HCT116 (cell line): Measurements from ENCODE around the gene CALN1.

Source experiments
- ATF3 ChIP-seq: IDR thresholded peaks from 2 replicates; pipeline ENCODE4 v1.6.1; 2012
- CEBPB ChIP-seq: IDR thresholded peaks from 2 replicates; pipeline ENCODE4 v1.6.1; 2012; ENCODE audit warnings: low read depth
- CTCF ChIP-seq, 3 experiments: fragments of 200-600 bp in 1 of 3; sonication (generic) in 1 of 3; IDR thresholded peaks in 2 of 3; conservative IDR thresholded peaks in 1 of 3; 2 replicates each; pipeline ENCODE4 v1.5.1; 2012 to 2017; ENCODE audit warnings: low read depth in 2 of 3, low read length in 2 of 3, antibody characterized with exemption in 1 of 3, borderline replicate concordance in 1 of 3, control low read depth in 1 of 3, mild to moderate bottlenecking in 1 of 3, mixed read lengths in 1 of 3, mixed run types in 1 of 3, moderate library complexity in 1 of 3; ENCODE audit not compliant: insufficient read depth in 1 of 3
- EGR1 ChIP-seq: IDR thresholded peaks from 2 replicates; pipeline ENCODE4 v1.6.1; 2012; ENCODE audit warnings: low read depth
- ELF1 ChIP-seq: IDR thresholded peaks from 2 replicates; pipeline ENCODE4 v1.6.1; 2012; ENCODE audit warnings: low read depth, borderline replicate concordance
- EZH2 ChIP-seq: fragments of 200-600 bp; sonication (generic); IDR thresholded peaks from 2 replicates; pipeline ENCODE4 v1.6.1; 2017; ENCODE audit warnings: antibody characterized with exemption, mixed run types
- EZH2phosphoT487 ChIP-seq: fragments of 200-600 bp; IDR thresholded peaks from 2 replicates; pipeline ENCODE4 v1.6.1; 2018; ENCODE audit warnings: antibody characterized with exemption, borderline replicate concordance
- POLR2A ChIP-seq: IDR thresholded peaks from 2 replicates; pipeline ENCODE4 v1.7.0; 2011; ENCODE audit warnings: borderline replicate concordance; ENCODE audit not compliant: insufficient read depth, insufficient read length; ENCODE audit errors: extremely low read depth
- POLR2AphosphoS5 ChIP-seq: IDR thresholded peaks from 2 replicates; pipeline ENCODE4 v1.6.1; 2011; ENCODE audit warnings: mild to moderate bottlenecking, low read depth, low read length, moderate library complexity
- REST ChIP-seq: IDR thresholded peaks from 2 replicates; pipeline ENCODE4 v1.6.1; 2012; ENCODE audit warnings: low read depth
- SIN3A ChIP-seq: IDR thresholded peaks from 2 replicates; pipeline ENCODE4 v1.6.1; 2012; ENCODE audit warnings: low read depth
- ZFX ChIP-seq: fragments of 450-650 bp; IDR thresholded peaks from 2 replicates; pipeline ENCODE4 v1.6.1; 2017
- ZNF274 ChIP-seq: fragments of 200-500 bp; sonication (Bioruptor generic); IDR thresholded peaks from 2 replicates; pipeline ENCODE4 v1.6.1; 2014; ENCODE audit warnings: mild to moderate bottlenecking, low read depth, low read length, inconsistent platforms

GRCh38 chr7:72080865-72081510 is 331.1 kb downstream of the CALN1 start:
- TF ChIP-seq POLR2A (no peak), CTCF (IDR thresholded peaks at IDR 0.05 in 2 of 3, conservative IDR thresholded peaks at IDR 0.05 in 1 of 3; ENCODE audit: borderline replicate concordance in 1 of 3, insufficient read depth in 1 of 3, low read depth in 2 of 3, low read length in 2 of 3) (no peak), POLR2AphosphoS5 (no peak), ATF3 (no peak), EZH2phosphoT487 (no peak), ELF1 (no peak), EGR1 (no peak), EZH2 (no peak), REST (no peak), ZFX (no peak), CEBPB (no peak), ZNF274 (no peak), SIN3A (no peak)
